ENCODE results near the gene TATDN2.

TATDN2 gene

DNA sequence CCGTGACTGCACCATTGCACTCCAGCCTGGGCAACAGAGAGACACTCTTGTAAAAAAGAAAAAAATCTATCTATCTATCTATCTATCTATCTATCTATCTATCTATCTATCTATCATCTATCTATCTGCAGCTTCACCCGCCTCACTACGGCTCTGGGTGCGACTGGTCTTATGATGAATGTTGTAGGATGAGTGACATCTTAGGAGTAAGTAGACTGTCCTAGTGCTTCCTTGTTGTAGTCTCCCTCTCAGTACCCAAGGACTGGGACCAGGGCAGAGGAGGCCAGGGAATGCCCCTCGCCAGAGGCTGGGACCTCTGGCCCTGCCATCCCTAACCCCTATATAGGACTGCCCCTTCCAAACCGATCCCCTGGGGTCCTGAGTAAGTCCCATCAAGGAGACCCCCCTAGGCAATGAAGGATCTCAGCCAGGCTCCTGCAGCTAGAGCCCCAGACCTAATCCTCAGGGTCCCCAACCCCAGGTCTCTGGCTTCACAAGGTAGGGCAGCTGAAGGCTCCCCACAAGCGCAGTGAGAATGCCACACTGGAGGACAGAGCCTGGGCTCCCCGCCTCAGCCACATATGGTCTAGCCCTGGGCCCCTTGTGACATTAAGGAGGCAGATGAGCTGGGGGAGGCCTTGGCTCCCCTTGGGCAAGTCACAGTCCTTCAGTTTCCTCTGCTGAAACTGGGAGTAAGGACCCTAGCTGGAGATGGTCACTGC is 73.5 kb downstream of the TATDN2 start:
- no peak overlapping the region for H3K4me3 ChIP-seq (ENCODE audit: low read depth, low read length)
- no peak for DNase-seq (ENCODE audit: low read depth, low spot score)
- POLR2A ChIA-PET, result interaction anchor here (0.6 to 0.7 kb wide), 2 partner anchors 8 to 400 kb away, joined by 4 read pairs; no protein-coding TSS in a partner anchor
- CTCF ChIA-PET, result interaction anchor here (1.1 to 4.0 kb wide), 4 partner anchors 13 to 417 kb away, joined by 4 to 26 read pairs (median 10); no protein-coding TSS in a partner anchor
- TF ChIP-seq, protein P1, sequence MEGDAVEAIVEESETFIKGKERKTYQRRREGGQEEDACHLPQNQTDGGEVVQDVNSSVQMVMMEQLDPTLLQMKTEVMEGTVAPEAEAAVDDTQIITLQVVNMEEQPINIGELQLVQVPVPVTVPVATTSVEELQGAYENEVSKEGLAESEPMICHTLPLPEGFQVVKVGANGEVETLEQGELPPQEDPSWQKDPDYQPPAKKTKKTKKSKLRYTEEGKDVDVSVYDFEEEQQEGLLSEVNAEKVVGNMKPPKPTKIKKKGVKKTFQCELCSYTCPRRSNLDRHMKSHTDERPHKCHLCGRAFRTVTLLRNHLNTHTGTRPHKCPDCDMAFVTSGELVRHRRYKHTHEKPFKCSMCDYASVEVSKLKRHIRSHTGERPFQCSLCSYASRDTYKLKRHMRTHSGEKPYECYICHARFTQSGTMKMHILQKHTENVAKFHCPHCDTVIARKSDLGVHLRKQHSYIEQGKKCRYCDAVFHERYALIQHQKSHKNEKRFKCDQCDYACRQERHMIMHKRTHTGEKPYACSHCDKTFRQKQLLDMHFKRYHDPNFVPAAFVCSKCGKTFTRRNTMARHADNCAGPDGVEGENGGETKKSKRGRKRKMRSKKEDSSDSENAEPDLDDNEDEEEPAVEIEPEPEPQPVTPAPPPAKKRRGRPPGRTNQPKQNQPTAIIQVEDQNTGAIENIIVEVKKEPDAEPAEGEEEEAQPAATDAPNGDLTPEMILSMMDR (IDR thresholded peaks at IDR 0.05; ENCODE audit: insufficient read depth, low read length, missing control alignments), result no peak

DNA sequence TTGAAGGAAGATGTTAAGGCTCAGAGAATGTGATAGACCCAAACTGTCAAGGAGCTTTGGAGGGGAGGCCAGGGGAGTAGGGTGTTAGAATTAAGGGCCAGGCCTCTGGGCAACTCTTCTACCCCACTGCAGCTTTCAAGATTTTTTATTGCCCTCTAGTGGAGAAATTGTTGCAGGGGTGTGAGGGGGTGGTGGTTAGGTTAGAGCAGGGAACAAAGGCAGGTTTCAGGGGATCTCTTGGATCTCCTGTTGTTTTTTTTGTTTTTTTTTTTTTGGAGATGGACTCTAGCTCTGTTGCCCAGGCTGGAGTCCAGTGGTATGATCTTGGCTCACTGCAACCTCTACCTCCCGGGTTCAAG is 74.1 kb downstream of the TATDN2 start:
- H3K4me3 ChIP-seq (ENCODE audit: low read depth, low read length), result no peak overlapping the region
- TF ChIP-seq, protein P1 (IDR thresholded peaks at IDR 0.05; ENCODE audit: insufficient read depth, low read length, missing control alignments), result no peak
- no peak for DNase-seq (ENCODE audit: low read depth, low spot score)
- ChIA-PET POLR2A (no interaction called here), CTCF (interaction anchor here (1.1 to 4.0 kb wide), 4 partner anchors 12 to 417 kb away, joined by 4 to 26 read pairs (median 10); no protein-coding TSS in a partner anchor)

DNA sequence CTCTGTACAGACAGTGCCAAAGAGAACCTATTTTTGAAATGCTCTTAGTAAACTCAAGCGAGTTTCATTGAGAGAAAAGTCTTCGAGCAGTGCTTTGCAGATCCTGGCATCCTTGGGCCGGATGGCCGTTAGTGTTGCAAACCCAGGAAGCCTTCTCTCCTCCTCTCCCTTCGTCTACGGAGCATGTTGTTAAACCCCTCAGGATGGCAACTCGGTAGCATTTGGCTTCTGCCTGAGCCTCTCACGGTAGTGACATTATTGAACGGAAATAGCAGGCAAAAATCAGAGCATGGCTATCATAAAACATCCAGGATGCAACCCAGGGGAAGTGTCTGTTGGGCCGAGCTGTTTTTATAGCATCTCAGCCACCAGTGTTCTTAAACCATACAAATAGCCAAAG is 79.3 kb downstream of the TATDN2 start:
- ChIA-PET CTCF (interaction anchor here (1.0 to 1.5 kb wide), 2 partner anchors 16 to 19 kb away, joined by 3 to 4 read pairs; no protein-coding TSS in a partner anchor), POLR2A (no interaction called here)
- TF ChIP-seq, protein P1 (IDR thresholded peaks at IDR 0.05; ENCODE audit: insufficient read depth, low read length, missing control alignments), result no peak
- H3K4me3 ChIP-seq (ENCODE audit: low read depth, low read length), result no peak overlapping the region
- no peak for DNase-seq (ENCODE audit: low read depth, low spot score)

DNA sequence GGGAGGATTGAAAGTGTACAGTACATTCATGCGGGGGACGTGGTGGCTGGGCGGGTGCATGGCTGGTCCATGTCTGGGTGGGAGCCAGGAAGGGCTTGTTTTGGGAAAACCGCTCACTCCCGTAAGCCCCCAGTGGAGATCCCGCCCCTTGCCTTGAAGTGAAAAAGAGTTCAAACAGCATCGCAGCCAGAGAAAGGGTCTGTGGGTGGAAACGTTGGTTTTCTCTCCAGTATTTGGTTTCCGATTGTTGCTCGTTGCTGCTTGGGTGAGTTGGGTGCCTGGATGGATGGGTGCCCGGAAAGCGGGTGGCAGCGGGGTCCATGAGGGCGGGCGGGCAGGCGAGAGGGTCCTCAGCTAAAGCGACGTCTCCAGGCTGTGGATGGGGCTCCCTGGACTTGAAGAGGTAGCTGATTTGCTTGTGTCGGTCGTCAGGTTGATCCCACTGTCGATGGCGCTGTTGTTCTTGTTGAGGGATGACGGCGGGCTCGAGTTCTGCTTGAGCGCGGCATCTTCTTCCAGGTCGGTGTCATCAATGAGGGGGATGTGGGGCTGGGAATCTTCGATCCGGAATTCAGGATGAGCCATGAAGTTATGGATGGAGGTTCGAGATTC is 80.3 kb downstream of the TATDN2 start:
- ChIA-PET CTCF (interaction anchor here (0.8 to 1.5 kb wide), 3 partner anchors 15 to 18 kb away, joined by 3 to 4 read pairs (median 3); no protein-coding TSS in a partner anchor), POLR2A (interaction anchor here (0.6 kb wide), 1 partner anchor 535 kb away, joined by 3 read pairs; no protein-coding TSS in a partner anchor)
- DNase-seq (ENCODE audit: low read depth, low spot score), result no peak
- TF ChIP-seq, protein P1 (IDR thresholded peaks at IDR 0.05; ENCODE audit: insufficient read depth, low read length, missing control alignments), result no peak
- H3K4me3 ChIP-seq (ENCODE audit: low read depth, low read length), result no peak overlapping the region

DNA sequence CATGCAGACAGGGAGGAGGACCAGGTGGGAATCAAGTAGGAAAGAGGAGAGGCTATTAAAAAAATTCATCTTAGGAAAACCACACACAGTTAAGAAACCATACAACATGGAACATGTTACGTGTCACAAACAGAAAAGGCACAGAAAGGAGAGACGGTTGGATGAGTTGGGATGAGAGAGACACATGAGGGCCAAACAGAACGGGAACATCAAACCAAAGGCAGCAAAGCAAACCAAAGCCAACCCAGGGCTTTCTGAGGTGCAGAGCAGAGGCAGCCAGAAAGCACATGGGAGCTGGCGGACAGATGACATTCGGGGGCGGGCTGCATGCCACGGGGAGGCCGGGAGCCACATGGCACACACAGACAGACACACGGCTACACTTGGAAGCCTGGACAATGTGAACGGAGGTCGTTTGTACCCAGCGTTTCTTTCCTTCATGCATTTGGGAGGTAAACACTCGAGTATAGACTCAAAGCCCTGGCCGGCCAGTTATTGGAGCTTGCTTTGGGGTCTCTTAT is 81.3 kb downstream of the TATDN2 start:
- no peak overlapping the region for H3K4me3 ChIP-seq (ENCODE audit: low read depth, low read length)

More for the DNA sequence above, 81.3 kb downstream of the TATDN2 start:
- DNase-seq (ENCODE audit: low read depth, low spot score), result no peak
- TF ChIP-seq, protein P1 (IDR thresholded peaks at IDR 0.05; ENCODE audit: insufficient read depth, low read length, missing control alignments), result no peak
- CTCF ChIA-PET, result interaction anchor here (2.0 kb wide), 1 partner anchor 15 kb away, joined by 8 read pairs; no protein-coding TSS in a partner anchor
- POLR2A ChIA-PET, result interaction anchor here (0.8 kb wide), 1 partner anchor 8 kb away, joined by 4 read pairs; the partner anchor contains the start of gene SEC13

Data from AG04449 (cell line).